ENCODE measurements around the gene CCDC142. TPM values are rescaled to one million over a fixed set of nuclear protein-coding genes. Genes with fewer than 3 reads are reported as not detected.
A peak's percentile ranks its signal among the peaks of the same experiment; 100 is the strongest.

Gene CCDC142
- total RNA-seq, 4 donors from 2014 or later = 7.4 to 31.6 (median 27.3) TPM

GRCh38 chr2:74481961-74482800, 617 bp downstream of the CCDC142 start:
- ATAC-seq (ENCODE audit: low FRiP score) (peak; percentile 66), DNase-seq (ENCODE audit: low spot score) (no peak)
- no peak for TF ChIP-seq CTCF (IDR thresholded peaks at IDR 0.05)

GRCh38 chr2:74481431-74481830, 1.4 kb downstream of the CCDC142 start:
- no peak for TF ChIP-seq CTCF (IDR thresholded peaks at IDR 0.05)
- no peak for DNase-seq (ENCODE audit: low spot score)
- ATAC-seq (ENCODE audit: low FRiP score) = no peak

GRCh38 chr2:74474899-74475298, 7.9 kb downstream of the CCDC142 start:
- DNase-seq (ENCODE audit: low spot score) (no peak), ATAC-seq (ENCODE audit: low FRiP score) (no peak)
- TF ChIP-seq CTCF (IDR thresholded peaks at IDR 0.05) = no peak

GRCh38 chr2:74474481-74474880, 8.3 kb downstream of the CCDC142 start:
- TF ChIP-seq CTCF (IDR thresholded peaks at IDR 0.05) = no peak
- no peak for ATAC-seq (ENCODE audit: low FRiP score)
- DNase-seq (ENCODE audit: low spot score) = no peak

- no peak for TF ChIP-seq CTCF (IDR thresholded peaks at IDR 0.05)
- DNase-seq (ENCODE audit: low spot score) (no peak), ATAC-seq (ENCODE audit: low FRiP score) (no peak)
These were observed 9.9 kb downstream of the CCDC142 start for GRCh38 chr2:74472945-74473258.

GRCh38 chr2:74472086-74472944, 10.5 kb downstream of the CCDC142 start, which contains the start of gene MRPL53:
Gene MRPL53, minus strand, starts transcription at chr2:74472680. Its CDS starts 20 bp downstream, at chr2:74472660.
- ATAC-seq (ENCODE audit: low FRiP score) (peak; percentile 90), DNase-seq (ENCODE audit: low spot score) (peak; percentile 98)
- no peak for TF ChIP-seq CTCF (IDR thresholded peaks at IDR 0.05)

Data from omental fat pad (tissue), 4 donors.